Uterine smooth muscle cell (primary cell): ENCODE results near the gene PUS10. TPM values are rescaled to one million over a fixed set of nuclear protein-coding genes. Genes with fewer than 3 reads are reported as not detected.

Source experiments
- total RNA-seq: library from RNA; depleted of rRNA; stranded (reverse); fragments of >200 nt; gene quantifications from 2 replicates; pipeline ENCODE4 v1.2.3, GENCODE V29; 2014

PUS10 gene, protein sequence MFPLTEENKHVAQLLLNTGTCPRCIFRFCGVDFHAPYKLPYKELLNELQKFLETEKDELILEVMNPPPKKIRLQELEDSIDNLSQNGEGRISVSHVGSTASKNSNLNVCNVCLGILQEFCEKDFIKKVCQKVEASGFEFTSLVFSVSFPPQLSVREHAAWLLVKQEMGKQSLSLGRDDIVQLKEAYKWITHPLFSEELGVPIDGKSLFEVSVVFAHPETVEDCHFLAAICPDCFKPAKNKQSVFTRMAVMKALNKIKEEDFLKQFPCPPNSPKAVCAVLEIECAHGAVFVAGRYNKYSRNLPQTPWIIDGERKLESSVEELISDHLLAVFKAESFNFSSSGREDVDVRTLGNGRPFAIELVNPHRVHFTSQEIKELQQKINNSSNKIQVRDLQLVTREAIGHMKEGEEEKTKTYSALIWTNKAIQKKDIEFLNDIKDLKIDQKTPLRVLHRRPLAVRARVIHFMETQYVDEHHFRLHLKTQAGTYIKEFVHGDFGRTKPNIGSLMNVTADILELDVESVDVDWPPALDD
- total RNA-seq: 9.6 and 11.2 TPM in 2 replicates

DNA sequence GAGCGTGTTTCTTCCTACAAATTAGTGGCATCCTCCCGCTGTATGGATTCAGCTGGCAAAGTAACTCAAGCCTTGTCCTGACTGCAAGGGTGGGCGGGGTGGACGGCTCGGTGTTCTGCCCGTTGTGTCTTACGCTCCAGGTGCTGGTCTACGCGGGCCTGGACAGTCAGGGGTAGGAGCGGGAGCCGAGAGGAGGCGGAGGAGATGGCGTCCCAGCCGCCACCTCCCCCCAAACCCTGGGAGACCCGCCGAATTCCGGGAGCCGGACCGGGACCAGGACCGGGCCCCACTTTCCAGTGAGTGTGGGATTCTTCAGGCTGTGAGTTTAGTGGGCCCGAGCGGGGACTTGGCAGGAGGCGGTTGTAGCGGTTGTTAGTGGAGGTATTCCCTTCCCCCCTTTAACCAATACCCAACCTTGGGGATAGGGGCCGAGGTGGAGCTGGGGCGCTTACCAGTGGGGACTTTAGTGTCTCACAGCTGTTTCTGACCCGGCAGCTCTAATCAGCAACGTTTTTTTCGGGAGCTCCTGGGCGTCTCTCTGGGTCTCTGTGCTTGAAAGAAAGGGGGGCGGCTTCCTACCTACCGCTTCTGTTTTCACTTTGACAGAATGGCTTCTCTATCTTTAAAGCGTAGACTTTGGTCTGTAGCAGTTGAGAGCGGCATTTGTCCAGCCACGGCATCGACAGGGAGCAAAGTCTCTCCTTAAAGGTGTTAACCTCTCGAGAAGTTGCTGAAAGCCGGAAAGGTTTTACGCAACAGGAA, at the start of gene PUS10, which contains the start of gene PEX13:
Gene PUS10, minus strand, starts transcription at position 700 of the 762 bp plus-strand sequence. CDS start 6,365 bp downstream, outside the sequence.
Gene PEX13, plus strand, starts transcription at position 165 of the 762 bp plus-strand sequence. Its CDS starts 40 bp downstream, at position 205.

DNA sequence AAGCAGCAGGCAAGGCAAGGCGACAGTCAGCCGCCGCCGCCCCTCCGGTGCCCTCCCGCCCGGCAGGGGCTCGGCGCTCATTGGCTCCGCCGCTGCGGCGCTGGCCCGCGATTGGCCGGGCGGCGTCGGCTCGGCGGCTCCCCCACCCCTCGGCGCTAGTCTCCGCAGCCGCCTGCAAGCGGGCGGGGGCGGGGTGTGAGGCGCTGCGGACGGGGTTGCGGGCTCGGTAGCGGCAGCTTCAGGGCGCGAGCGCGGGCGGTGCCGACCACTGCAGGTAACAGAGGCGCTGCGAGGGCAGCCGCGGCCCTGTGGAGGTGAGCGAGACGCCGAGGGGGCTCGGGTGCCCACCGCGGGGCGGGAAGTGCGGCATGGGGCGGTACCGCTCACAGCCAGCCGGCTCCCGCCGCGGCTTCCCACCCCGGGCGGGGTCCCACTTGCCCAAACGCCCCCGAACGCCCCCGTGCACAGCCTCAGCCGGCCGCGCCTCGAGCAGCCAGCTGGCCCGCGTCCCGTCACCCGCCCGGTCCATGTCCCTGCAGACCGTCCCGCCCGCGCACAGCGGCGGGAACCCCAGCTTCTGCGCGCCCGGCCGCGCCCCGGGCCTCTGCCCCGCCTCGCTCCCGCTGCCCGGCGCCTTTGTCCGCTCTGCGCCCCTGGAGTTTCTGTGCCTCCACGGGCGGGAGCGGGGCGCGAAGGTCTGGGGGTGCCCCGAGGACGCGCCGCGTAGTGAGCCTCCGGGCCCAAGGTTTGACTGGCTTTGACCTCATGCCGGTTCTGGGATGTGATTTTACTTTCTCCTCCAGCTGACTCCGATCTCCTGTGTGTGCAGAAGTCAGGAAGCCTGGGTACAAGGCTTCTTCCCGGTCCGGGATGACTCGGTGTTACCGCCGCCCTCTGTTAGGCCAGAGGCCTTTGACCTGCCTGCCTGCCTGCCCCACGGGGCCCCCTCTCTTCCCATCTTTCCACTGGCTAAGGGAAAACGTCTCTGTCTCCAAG, 48.0 kb upstream of the PUS10 start, which contains the start of gene SANBR:
Gene SANBR, plus strand, starts transcription at position 158 of the 996 bp plus-strand sequence. CDS start 4,480 bp downstream, outside the sequence.

Other genes starting within 250 kb of the PUS10 start
- gene REL, start 136.7 kb downstream of the PUS10 start, total RNA-seq: 4.4 and 4.6 TPM in 2 replicates
- gene PEX13, start 535 bp downstream of the PUS10 start, total RNA-seq: 35.6 and 36.9 TPM in 2 replicates
- gene SANBR, start 47.6 kb upstream of the PUS10 start, total RNA-seq: 10.1 and 11.7 TPM in 2 replicates
- 13.3 and 14.1 TPM in 2 replicates for gene C2orf74, start 143.9 kb upstream of the PUS10 start, total RNA-seq